Colonic mucosa (tissue), 4 donors: ENCODE data around the gene CCND3. TPM values are rescaled to one million over a fixed set of nuclear protein-coding genes. Genes with fewer than 3 reads are reported as not detected.

Source experiments
- DNase-seq: peaks from one replicate; pipeline ENCODE4 v3.0.0-alpha.2; 2020
- H3K27ac ChIP-seq: fragments of 200-600 bp; one replicate; pipeline ENCODE4 v1.8.0; 2021
- H3K27me3 ChIP-seq: fragments of 200-600 bp; one replicate; pipeline ENCODE4 v1.8.0; 2021
- H3K36me3 ChIP-seq: fragments of 200-600 bp; one replicate; pipeline ENCODE4 v1.8.0; 2021
- H3K4me1 ChIP-seq: fragments of 200-600 bp; one replicate; pipeline ENCODE4 v1.8.0; 2021; ENCODE audit warnings: mild to moderate bottlenecking
- H3K4me3 ChIP-seq: fragments of 200-600 bp; one replicate; pipeline ENCODE4 v1.8.0; 2021
- H3K9ac ChIP-seq, 2 donors: one replicate each; pipeline ENCODE4 v1.7.0; 2013; ENCODE audit warnings: control low read depth in 2 of 2, low read depth in 2 of 2, low read length in 2 of 2
- H3K9me3 ChIP-seq: fragments of 200-600 bp; one replicate; pipeline ENCODE4 v1.8.0; 2021
- CTCF ChIP-seq: fragments of 200-600 bp; IDR thresholded peaks from one replicate; pipeline ENCODE4 v1.8.0; 2022; ENCODE audit warnings: antibody characterized with exemption, mild to moderate bottlenecking
- intact Hi-C: fragments of 100-400 bp; cut with DNase I; formaldehyde crosslinking; loops from one replicate; pipeline ENCODE4 v1.14.1; 2022
- total RNA-seq, 2 donors: library from RNA; stranded (reverse); fragmentation: NEBNext Ultra II Directional in 1 of 2; extraction: Animal tissue kit (Norgen Biotek cat#: 25700) in 1 of 2; gene quantifications; one replicate each; pipeline ENCODE4 v1.2.1, GENCODE V29; 2021
- donor health status: healthy.
- donor health status: DM: no; HTN: no; CAD: no.
- donor health status: DM: no; HTN: no; CAD: no.

CCND3 gene
- total RNA-seq, 2 donors from 2014 or later, result 86.2 to 92.3 TPM

GRCh38 chr6:41966214-41966920 lies 24.8 kb upstream of the CCND3 start:
- no peak for DNase-seq
- Histone ChIP-seq H3K9ac (no peak overlapping the region), H3K27ac (no peak overlapping the region)

GRCh38 chr6:41965429-41966213 lies 24.0 kb upstream of the CCND3 start:
- no peak for TF ChIP-seq CTCF
- H3K27ac ChIP-seq, result no peak overlapping the region
- no peak overlapping the region for H3K9ac ChIP-seq
- no peak for DNase-seq
- H3K27me3 ChIP-seq, result no peaks in the 10 kb centered on the region
- H3K36me3 ChIP-seq, result no peaks in the 10 kb centered on the region
- intact Hi-C loops, result no loop called here
- no peaks in the 10 kb centered on the region for H3K4me1 ChIP-seq
- H3K4me3 ChIP-seq, result no peak overlapping the region
- H3K9me3 ChIP-seq, result no peaks in the 10 kb centered on the region

More at GRCh38 chr6:41966214-41966920, 24.8 kb upstream of the CCND3 start:
- no peaks in the 10 kb centered on the region for H3K9me3 ChIP-seq
- no peaks in the 10 kb centered on the region for H3K27me3 ChIP-seq
- no peaks in the 10 kb centered on the region for H3K36me3 ChIP-seq
- no peak for TF ChIP-seq CTCF
- no peak overlapping the region for H3K4me3 ChIP-seq
- H3K4me1 ChIP-seq, result no peaks in the 10 kb centered on the region
- intact Hi-C loops, result no loop called here

- Histone ChIP-seq H3K36me3 (no peaks in the 10 kb centered on the region), H3K9ac (no peak overlapping the region), H3K27ac (no peak overlapping the region), H3K9me3 (no peaks in the 10 kb centered on the region), H3K4me1 (no peaks in the 10 kb centered on the region), H3K4me3 (no peak overlapping the region), H3K27me3 (no peaks in the 10 kb centered on the region)
- no peak for DNase-seq
- no peak for TF ChIP-seq CTCF
- intact Hi-C loops, result no loop called here
Measured at GRCh38 chr6:41964201-41964887, 22.7 kb upstream of the CCND3 start.

- H3K27ac ChIP-seq, result no peak overlapping the region
- H3K9ac ChIP-seq, result no peak overlapping the region
- no peaks in the 10 kb centered on the region for H3K27me3 ChIP-seq
- no peak for TF ChIP-seq CTCF
- intact Hi-C loops, result no loop called here
- H3K36me3 ChIP-seq, result no peaks in the 10 kb centered on the region
- H3K4me3 ChIP-seq, result no peak overlapping the region
- H3K4me1 ChIP-seq, result no peaks in the 10 kb centered on the region
- no peak for DNase-seq
- no peaks in the 10 kb centered on the region for H3K9me3 ChIP-seq
Measured at GRCh38 chr6:41963371-41963770, 21.8 kb upstream of the CCND3 start.

- H3K27me3 ChIP-seq, result no peaks in the 10 kb centered on the region
- intact Hi-C loops, result no loop called here
- H3K9me3 ChIP-seq, result no peaks in the 10 kb centered on the region
- DNase-seq, result no peak
- no peak overlapping the region for H3K9ac ChIP-seq
- no peaks in the 10 kb centered on the region for H3K4me1 ChIP-seq
- no peak for TF ChIP-seq CTCF
- no peak overlapping the region for H3K27ac ChIP-seq
- H3K4me3 ChIP-seq, result no peak overlapping the region
- H3K36me3 ChIP-seq, result no peaks in the 10 kb centered on the region
Measured at GRCh38 chr6:41960028-41960427, 18.4 kb upstream of the CCND3 start.
